HL-60 (cell line): ENCODE results near the gene CXCR4.

Experiments used
- DNase-seq, 2 experiments: peaks; one replicate each; pipeline ENCODE4 v3.0.0-alpha.2; 2010 to 2020; ENCODE audit warnings: low read depth in 1 of 2, low spot score in 1 of 2
- H3K27ac ChIP-seq: fragments of 250-450 bp; sonication (Bioruptor Pico); replicated peaks from 2 replicates; pipeline ENCODE4 v1.5.1; 2020; ENCODE audit warnings: mild to moderate bottlenecking, moderate library complexity
- H3K27me3 ChIP-seq: fragments of 250-450 bp; sonication (Bioruptor Pico); 2 replicates; pipeline ENCODE4 v1.5.1; 2021; ENCODE audit warnings: mild to moderate bottlenecking, moderate library complexity; ENCODE audit not compliant: insufficient read depth, poor library complexity, severe bottlenecking
- H3K4me3 ChIP-seq: replicated peaks from 2 replicates; pipeline ENCODE4 v1.5.1; 2011; ENCODE audit warnings: mild to moderate bottlenecking, control low read depth, low read length; ENCODE audit not compliant: insufficient read depth
- GABPA ChIP-seq: IDR thresholded peaks from 2 replicates; pipeline ENCODE4 v1.6.1; 2012; ENCODE audit warnings: low read depth
- POLR2AphosphoS5 ChIP-seq: IDR thresholded peaks from 2 replicates; pipeline ENCODE4 v1.6.1; 2012; ENCODE audit warnings: low read depth
- SPI1 ChIP-seq: IDR thresholded peaks from 2 replicates; pipeline ENCODE4 v1.6.1; 2012; ENCODE audit warnings: low read depth, mild to moderate bottlenecking, borderline replicate concordance
- TF ChIP-seq, protein P1 (sequence below): IDR thresholded peaks from 2 replicates; pipeline ENCODE4 v1.6.1; 2012; ENCODE audit warnings: low read depth; ENCODE audit not compliant: insufficient replicate concordance
- TF ChIP-seq, protein P2 (sequence below): IDR thresholded peaks from one replicate; pipeline ENCODE4 v1.5.1; 2011; ENCODE audit warnings: low read length, control low read depth, inconsistent platforms; ENCODE audit not compliant: insufficient read depth

The CXCR4 gene

DNA sequence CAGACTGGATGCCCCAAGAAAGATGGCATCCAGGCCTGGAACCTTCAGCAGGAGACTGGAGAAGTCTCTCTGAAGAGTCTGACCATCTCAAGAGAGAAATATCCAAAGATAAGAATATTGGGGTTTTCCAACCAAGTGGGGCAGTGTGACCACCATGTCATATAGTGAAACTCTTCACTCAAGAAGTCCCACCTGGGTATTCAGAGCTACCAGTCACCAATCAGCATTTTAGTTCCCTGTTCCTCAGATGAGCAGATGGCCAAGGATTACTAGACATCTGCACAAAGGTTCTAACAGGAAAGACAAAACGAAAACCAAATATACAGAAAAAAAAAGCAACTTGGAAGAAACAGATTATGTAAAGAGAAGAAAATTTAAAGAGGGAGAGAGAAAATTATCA lies 38.5 kb upstream of the CXCR4 start:
- Histone ChIP-seq H3K27ac (no peak overlapping the region), H3K27me3 (no peaks in the 10 kb centered on the region), H3K4me3 (no peak overlapping the region)
- DNase-seq = no peak
- TF ChIP-seq, protein P1, sequence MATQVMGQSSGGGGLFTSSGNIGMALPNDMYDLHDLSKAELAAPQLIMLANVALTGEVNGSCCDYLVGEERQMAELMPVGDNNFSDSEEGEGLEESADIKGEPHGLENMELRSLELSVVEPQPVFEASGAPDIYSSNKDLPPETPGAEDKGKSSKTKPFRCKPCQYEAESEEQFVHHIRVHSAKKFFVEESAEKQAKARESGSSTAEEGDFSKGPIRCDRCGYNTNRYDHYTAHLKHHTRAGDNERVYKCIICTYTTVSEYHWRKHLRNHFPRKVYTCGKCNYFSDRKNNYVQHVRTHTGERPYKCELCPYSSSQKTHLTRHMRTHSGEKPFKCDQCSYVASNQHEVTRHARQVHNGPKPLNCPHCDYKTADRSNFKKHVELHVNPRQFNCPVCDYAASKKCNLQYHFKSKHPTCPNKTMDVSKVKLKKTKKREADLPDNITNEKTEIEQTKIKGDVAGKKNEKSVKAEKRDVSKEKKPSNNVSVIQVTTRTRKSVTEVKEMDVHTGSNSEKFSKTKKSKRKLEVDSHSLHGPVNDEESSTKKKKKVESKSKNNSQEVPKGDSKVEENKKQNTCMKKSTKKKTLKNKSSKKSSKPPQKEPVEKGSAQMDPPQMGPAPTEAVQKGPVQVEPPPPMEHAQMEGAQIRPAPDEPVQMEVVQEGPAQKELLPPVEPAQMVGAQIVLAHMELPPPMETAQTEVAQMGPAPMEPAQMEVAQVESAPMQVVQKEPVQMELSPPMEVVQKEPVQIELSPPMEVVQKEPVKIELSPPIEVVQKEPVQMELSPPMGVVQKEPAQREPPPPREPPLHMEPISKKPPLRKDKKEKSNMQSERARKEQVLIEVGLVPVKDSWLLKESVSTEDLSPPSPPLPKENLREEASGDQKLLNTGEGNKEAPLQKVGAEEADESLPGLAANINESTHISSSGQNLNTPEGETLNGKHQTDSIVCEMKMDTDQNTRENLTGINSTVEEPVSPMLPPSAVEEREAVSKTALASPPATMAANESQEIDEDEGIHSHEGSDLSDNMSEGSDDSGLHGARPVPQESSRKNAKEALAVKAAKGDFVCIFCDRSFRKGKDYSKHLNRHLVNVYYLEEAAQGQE = no peak
- TF ChIP-seq, protein P2, sequence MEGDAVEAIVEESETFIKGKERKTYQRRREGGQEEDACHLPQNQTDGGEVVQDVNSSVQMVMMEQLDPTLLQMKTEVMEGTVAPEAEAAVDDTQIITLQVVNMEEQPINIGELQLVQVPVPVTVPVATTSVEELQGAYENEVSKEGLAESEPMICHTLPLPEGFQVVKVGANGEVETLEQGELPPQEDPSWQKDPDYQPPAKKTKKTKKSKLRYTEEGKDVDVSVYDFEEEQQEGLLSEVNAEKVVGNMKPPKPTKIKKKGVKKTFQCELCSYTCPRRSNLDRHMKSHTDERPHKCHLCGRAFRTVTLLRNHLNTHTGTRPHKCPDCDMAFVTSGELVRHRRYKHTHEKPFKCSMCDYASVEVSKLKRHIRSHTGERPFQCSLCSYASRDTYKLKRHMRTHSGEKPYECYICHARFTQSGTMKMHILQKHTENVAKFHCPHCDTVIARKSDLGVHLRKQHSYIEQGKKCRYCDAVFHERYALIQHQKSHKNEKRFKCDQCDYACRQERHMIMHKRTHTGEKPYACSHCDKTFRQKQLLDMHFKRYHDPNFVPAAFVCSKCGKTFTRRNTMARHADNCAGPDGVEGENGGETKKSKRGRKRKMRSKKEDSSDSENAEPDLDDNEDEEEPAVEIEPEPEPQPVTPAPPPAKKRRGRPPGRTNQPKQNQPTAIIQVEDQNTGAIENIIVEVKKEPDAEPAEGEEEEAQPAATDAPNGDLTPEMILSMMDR = no peak
- TF ChIP-seq GABPA = no peak
- no peak for TF ChIP-seq POLR2AphosphoS5
- TF ChIP-seq SPI1 = no peak

DNA sequence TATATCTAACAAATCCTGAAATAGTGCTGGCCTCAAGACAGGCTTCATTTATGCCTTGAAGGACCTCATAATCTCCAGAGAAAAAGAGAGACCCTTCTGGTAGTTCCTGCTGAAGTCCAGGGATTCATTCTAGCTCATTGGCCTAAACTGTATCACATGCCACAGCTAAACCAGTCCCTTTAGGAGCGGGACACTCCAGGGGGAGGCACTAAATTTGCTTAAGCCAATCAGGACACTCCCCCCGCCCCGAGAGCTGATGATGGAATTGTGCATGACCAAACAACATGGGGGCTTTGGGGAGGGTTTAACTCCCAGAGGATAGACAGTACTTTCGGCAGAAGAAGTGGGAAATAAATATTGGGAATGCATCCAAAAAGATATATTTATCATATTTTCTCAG lies 36.4 kb upstream of the CXCR4 start:
- H3K4me3 ChIP-seq = no peak overlapping the region

DNA sequence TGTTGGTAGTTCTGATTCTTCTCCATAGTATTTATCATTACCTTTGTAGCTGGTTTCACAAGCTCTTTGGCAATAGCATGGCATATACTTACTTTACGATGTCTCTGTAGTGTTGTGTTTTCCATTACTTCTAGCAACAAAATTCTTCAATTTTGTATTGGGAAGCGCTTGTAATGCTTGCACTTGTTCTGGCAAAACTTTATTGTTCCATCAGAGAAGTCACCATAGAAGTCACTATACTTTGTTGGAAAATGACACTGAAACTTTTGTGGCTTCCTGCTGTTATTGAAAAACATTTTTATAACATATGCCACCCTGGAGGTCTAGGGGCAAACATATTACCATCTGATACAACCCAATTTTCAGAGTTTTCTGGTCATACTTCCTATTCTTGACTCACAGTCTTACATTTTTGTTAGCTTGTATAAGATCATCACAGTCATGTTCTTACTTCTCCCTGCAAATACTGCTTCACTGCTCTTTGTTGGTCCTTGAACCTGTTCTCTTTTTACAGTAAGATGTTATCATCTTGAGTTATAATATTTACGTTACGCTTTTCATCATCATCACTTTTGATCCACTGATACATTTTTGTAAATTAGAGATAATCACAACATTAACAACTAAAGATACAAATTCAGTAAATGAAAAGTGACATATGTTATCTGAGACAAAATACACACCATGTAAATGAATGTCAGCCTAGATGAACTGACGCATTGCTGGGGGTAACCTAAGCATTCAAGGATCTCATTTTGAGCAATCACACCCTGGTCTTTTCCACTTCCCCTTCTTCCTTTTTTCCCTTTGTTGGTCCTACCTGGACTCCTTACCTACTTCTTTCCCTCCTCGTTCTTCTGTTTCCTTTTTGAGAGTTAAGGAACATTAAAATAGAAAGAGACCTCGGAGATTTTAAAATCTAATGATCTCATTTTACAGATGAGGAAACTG lies 33.3 kb upstream of the CXCR4 start:
- peak; percentile 57; the same call in 1 of the 2 replicates for TF ChIP-seq SPI1
- no peak for TF ChIP-seq POLR2AphosphoS5
- no peak overlapping the region for H3K27ac ChIP-seq
- H3K4me3 ChIP-seq = no peak overlapping the region
- no peaks in the 10 kb centered on the region for H3K27me3 ChIP-seq
- no peak for DNase-seq

More for the DNA sequence above, 36.4 kb upstream of the CXCR4 start:
- no peak for DNase-seq
- no peak for TF ChIP-seq SPI1
- TF ChIP-seq POLR2AphosphoS5 = no peak
- TF ChIP-seq, protein P1 = no peak
- TF ChIP-seq GABPA = no peak
- TF ChIP-seq, protein P2 = no peak
- Histone ChIP-seq H3K27me3 (no peaks in the 10 kb centered on the region), H3K27ac (no peak overlapping the region)

DNA sequence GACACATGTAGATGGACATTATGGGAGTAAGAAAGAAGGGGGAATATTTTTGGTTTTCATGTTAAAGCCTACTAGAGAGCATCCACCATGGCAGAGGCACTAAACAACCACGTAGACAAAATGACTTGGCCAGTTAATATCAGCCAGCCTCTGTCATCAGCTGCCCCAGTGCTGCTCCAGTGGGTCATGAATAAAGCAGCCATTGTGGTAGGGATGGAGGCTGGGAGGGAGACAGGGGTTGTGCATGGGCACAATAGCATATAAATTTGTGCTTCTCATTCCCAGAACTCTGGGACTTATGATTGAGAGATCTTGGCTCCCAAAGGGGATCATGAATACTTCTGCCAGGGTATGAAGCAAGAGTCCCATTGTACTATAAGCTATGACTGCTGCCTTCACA lies 31.1 kb upstream of the CXCR4 start:
- TF ChIP-seq, protein P1 = no peak
- TF ChIP-seq SPI1 (no peak), GABPA (no peak), POLR2AphosphoS5 (no peak)
- TF ChIP-seq, protein P2 = no peak
- no peak for DNase-seq
- no peaks in the 10 kb centered on the region for H3K27me3 ChIP-seq
- no peak overlapping the region for H3K4me3 ChIP-seq
- H3K27ac ChIP-seq = no peak overlapping the region
